ENCODE results near the gene RTBDN. TPM values are rescaled to one million over a fixed set of nuclear protein-coding genes. Genes with fewer than 3 reads are reported as not detected.

The RTBDN gene
- total RNA-seq, 1 donor = not detected

GRCh38 chr19:12834976-12835757, 788 bp upstream of the RTBDN start:
- DNase-seq (ENCODE audit: low read depth) = no peak
- H3K4me3 ChIP-seq (ENCODE audit: low read depth, low read length) = no peak overlapping the region
- no peak for TF ChIP-seq CTCF (IDR thresholded peaks at IDR 0.05; ENCODE audit: insufficient read depth, low read length)

- H3K4me3 ChIP-seq (ENCODE audit: low read depth, low read length) = peak overlapping the region; percentile 48
- no peak for DNase-seq (ENCODE audit: low read depth)
- TF ChIP-seq CTCF (IDR thresholded peaks at IDR 0.05; ENCODE audit: insufficient read depth, low read length) = no peak
Measured at GRCh38 chr19:12833738-12834565, 427 bp downstream of the RTBDN start.

GRCh38 chr19:12833418-12833737, 1.0 kb downstream of the RTBDN start:
- H3K4me3 ChIP-seq (ENCODE audit: low read depth, low read length) = peak overlapping the region; percentile 3
- no peak for TF ChIP-seq CTCF (IDR thresholded peaks at IDR 0.05; ENCODE audit: insufficient read depth, low read length)
- no peak for DNase-seq (ENCODE audit: low read depth)

- DNase-seq (ENCODE audit: low read depth) = no peak
- TF ChIP-seq CTCF (IDR thresholded peaks at IDR 0.05; ENCODE audit: insufficient read depth, low read length) = no peak
Measured at GRCh38 chr19:12828494-12828893, 5.9 kb downstream of the RTBDN start.

GRCh38 chr19:12825254-12826131, 8.9 kb downstream of the RTBDN start:
- no peak overlapping the region for H3K4me3 ChIP-seq (ENCODE audit: low read depth, low read length)
- DNase-seq (ENCODE audit: low read depth) = no peak

More at GRCh38 chr19:12828494-12828893, 5.9 kb downstream of the RTBDN start:
- no peak overlapping the region for H3K4me3 ChIP-seq (ENCODE audit: low read depth, low read length)

More at GRCh38 chr19:12825254-12826131, 8.9 kb downstream of the RTBDN start:
- peak; percentile 26 for TF ChIP-seq CTCF (IDR thresholded peaks at IDR 0.05; ENCODE audit: insufficient read depth, low read length)

Data from fibroblast of the aortic adventitia (primary cell).